Coronary artery (tissue), 2 donors: ENCODE measurements around the gene CCDC70.

ENCODE experiments used
- DNase-seq: peaks from one replicate; pipeline ENCODE4 v3.0.0-alpha.2; 2017; ENCODE audit warnings: low spot score
- H3K27ac ChIP-seq, 2 donors: fragments of 200-600 bp; sonication (generic); one replicate each; pipeline ENCODE4 v1.5.1; 2016 to 2019
- H3K4me3 ChIP-seq: fragments of 200-600 bp; sonication (generic); 2 replicates; pipeline ENCODE4 v1.5.1; 2016; ENCODE audit warnings: mild to moderate bottlenecking, moderate library complexity
- TF ChIP-seq, protein P1 (sequence below): fragments of 200-600 bp; sonication (generic); IDR thresholded peaks from one replicate; pipeline ENCODE4 v1.5.1; 2019; ENCODE audit warnings: antibody characterized with exemption

The CCDC70 gene

DNA sequence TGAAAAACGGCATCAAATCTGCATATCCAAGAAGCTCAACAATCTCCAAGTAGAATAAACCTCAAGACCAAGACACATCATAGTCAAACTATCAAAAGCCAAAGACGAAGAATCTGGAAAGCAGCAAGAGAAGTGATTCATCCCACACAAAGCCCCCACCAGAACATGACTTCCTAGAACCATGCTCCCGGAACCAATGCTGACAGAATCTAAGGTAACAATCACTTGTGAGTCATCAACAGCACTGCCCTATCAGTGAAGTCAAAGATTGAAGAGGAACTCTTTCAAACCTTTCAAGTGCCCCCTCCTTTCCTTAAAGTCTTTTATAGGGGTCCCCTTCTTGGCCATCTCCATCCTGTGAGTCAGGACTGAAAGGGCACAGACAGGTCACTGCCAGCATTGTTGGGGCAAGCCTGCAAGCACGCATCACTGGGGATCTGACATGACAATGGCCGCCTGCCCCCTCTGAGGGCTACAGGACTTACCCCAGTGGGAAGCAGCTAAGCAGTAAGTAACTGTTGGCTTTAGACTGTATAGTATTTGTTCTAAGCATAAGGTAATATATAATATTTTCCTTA is at the start of gene CCDC70:
CCDC70 (plus strand) TSS at position 247 of the 578 bp plus-strand sequence. CDS start 3,443 bp downstream, outside the sequence.
- Histone ChIP-seq H3K27ac (no peak within 1 kb of the TSS), H3K4me3 (no peak within 1 kb of the TSS)
- TF ChIP-seq, protein P1, sequence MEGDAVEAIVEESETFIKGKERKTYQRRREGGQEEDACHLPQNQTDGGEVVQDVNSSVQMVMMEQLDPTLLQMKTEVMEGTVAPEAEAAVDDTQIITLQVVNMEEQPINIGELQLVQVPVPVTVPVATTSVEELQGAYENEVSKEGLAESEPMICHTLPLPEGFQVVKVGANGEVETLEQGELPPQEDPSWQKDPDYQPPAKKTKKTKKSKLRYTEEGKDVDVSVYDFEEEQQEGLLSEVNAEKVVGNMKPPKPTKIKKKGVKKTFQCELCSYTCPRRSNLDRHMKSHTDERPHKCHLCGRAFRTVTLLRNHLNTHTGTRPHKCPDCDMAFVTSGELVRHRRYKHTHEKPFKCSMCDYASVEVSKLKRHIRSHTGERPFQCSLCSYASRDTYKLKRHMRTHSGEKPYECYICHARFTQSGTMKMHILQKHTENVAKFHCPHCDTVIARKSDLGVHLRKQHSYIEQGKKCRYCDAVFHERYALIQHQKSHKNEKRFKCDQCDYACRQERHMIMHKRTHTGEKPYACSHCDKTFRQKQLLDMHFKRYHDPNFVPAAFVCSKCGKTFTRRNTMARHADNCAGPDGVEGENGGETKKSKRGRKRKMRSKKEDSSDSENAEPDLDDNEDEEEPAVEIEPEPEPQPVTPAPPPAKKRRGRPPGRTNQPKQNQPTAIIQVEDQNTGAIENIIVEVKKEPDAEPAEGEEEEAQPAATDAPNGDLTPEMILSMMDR: no peak
- DNase-seq: no peak

DNA sequence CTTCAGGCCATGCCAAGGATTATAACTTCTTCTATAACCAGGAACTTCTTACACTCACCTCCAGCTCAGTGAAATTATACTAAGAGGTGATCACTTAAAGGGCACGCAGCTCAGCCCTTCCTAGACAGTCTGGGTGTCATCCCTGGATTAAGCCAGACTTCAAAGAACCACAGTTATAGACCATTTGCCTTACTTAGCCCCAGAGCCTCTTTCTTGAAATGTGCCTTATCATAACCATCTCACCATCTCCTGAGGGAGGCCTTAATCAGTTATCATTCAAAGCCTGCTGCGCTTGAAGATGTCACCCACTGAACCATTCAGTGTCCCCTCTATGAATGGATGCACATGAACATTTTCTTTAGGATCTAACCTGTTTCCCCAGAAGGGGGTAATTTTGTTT is 47.7 kb upstream of the CCDC70 start:
- Histone ChIP-seq H3K4me3 (no peak overlapping the region), H3K27ac (no peak overlapping the region)
- DNase-seq: no peak
- TF ChIP-seq, protein P1: no peak

DNA sequence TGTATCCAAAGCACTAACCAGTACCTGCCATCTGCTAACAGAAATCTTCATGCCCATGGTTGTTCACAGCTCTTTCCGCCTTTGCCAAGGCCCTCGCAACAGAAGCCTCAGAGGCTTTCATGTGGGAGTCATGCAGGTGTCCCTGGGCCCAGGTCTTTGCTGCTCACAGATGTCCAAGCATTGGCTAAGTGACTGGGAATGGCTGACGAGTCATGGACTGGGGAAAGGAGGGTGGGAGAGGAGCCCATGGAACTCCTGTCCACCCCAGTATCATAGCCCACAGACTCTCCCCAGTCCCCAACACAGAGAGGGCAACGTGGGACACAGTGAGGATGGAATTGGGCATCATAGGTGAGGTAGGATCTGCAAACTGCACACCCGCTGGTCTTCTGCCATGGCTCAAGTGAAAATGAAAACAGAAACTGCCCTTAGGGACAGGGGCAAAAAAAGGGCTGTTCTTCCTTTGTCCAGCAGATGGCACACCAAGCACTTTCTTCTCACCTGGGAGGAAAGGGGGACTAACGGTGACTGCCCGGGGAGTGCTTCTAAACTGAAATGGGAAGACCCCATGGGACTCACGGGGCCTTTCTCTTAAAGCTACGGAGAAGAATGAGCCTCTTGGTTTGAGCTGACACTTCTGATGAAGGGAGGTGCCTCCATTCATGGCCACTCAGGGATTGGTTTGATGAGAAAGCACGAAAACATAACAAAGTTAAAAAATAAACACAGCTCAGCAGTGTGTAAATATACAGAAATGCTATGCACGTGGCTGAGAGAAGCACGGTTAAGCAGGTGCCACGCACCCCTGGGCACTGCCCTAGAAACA is 46.7 kb upstream of the CCDC70 start:
- TF ChIP-seq, protein P1: peak; percentile 70
- Histone ChIP-seq H3K27ac (no peak overlapping the region), H3K4me3 (peak overlapping the region; percentile 66)
- DNase-seq: no peak

DNA sequence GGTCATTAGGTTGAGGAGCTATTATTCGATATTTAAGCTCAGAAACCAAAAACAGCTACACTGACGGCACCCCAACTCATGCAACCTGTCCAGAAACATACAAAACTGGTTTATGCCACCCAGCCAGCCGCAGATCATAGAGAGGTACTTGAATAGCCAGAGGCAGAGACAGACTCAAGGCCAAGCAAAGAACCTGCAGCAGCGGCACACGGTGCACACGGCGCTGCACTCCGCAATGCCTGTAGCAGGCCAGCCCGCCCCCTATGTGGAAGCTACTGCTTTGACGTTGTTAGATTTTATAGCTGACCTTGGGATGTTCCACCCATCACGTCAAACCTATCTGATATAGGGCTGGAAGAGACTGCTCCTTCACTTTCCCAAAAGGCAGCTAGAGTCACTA is 45.9 kb upstream of the CCDC70 start:
- H3K27ac ChIP-seq: no peak overlapping the region
- DNase-seq: no peak
- TF ChIP-seq, protein P1: no peak
- no peak overlapping the region for H3K4me3 ChIP-seq

DNA sequence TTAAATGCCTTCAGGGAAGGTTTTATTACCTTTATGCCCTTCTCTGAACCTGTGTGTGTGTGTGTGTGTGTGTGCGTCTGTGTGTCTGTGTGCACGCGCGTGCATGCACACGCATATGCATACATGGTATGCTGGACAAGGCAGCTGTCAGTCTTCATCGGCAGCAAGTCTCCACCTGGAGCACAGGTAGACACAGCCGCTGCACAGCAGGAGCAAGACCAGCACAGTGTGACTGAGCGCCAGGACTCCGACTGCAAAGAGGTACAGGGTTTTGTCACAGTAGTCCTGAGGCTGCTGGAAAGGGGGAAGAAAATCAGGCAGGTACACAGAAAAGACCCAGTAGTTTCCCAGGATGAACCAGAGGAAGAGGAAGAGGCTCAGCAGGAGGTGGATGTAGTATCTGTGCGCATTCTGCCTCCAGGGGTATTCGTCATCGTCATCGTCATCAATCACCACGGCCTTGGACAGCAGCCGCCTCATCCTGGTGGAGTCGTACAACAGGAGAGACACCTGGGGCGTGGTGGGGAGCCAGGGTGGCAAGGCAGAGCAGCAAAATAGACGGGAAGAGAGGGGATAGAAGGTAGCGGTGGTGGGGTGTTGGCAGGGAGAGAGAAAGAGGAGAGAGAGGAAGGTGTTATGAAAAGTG is 45.0 kb upstream of the CCDC70 start:
- DNase-seq: no peak
- TF ChIP-seq, protein P1: no peak

DNA sequence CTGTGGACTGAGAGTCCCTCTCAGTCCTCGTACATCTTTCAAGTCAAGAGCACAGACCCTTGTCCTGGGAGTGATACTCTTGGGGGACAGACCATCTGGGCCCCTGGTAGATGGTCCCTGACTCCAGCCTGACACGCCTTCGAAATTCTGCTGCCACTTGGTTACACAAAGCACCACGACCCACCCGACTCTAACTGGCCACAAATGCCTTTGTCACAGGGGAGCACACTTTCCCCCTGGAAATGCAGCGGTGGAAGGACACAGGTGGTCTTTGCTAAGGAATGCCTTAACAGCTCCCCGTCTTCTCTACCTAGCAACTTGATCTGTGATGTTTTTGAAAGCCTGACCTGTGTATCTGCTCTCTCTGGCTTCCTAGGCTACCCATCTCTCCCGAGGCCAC is 44.1 kb upstream of the CCDC70 start:
- Histone ChIP-seq H3K27ac (no peak overlapping the region), H3K4me3 (no peak overlapping the region)
- TF ChIP-seq, protein P1: no peak
- no peak for DNase-seq

More for the DNA sequence above, 45.0 kb upstream of the CCDC70 start:
- Histone ChIP-seq H3K4me3 (no peak overlapping the region), H3K27ac (no peak overlapping the region)
